Fibroblast of skin of back (primary cell): Measurements from ENCODE around the gene PPP2R1B. TPM values are rescaled to one million over a fixed set of nuclear protein-coding genes. Genes with fewer than 3 reads are reported as not detected.
A peak's percentile ranks its signal among the peaks of the same experiment; 100 is the strongest.
"Not testable (repeated sequence)": the region's sequence is repeated elsewhere in the genome, so short reads cannot be mapped to it uniquely, and the experiment has no call there.

ENCODE experiments used
- DNase-seq: peaks from one replicate; pipeline ENCODE4 v3.0.0-alpha.2; 2013
- polyA plus RNA-seq, 2 experiments: library from polyadenylated mRNA; unstranded; fragments of 120-200 nt; gene quantifications; one replicate each; pipeline ENCODE4 v1.2.1, GENCODE V29; 2013; ENCODE audit not compliant: insufficient read length in 2 of 2

The PPP2R1B gene
- 21.1 TPM for polyA plus RNA-seq (2013, experiment 1 of 2; ENCODE audit: insufficient read length)
- polyA plus RNA-seq (2013, experiment 2 of 2; ENCODE audit: insufficient read length), result 13.9 TPM

- DNase-seq, result peak; percentile 66
These were observed at the start of gene PPP2R1B for GRCh38 chr11:111765984-111766833. TSS of gene PPP2R1B (minus strand) at chr11:111766389. CDS start at chr11:111766361, 28 bp downstream.

GRCh38 chr11:111815489-111815888, 49.3 kb upstream of the PPP2R1B start:
- no peak for DNase-seq

- peak; percentile 73 for DNase-seq
These were observed 48.5 kb upstream of the PPP2R1B start for GRCh38 chr11:111814557-111815320.

- DNase-seq, result no peak
These were observed 47.9 kb upstream of the PPP2R1B start for GRCh38 chr11:111814106-111814505.

DNA sequence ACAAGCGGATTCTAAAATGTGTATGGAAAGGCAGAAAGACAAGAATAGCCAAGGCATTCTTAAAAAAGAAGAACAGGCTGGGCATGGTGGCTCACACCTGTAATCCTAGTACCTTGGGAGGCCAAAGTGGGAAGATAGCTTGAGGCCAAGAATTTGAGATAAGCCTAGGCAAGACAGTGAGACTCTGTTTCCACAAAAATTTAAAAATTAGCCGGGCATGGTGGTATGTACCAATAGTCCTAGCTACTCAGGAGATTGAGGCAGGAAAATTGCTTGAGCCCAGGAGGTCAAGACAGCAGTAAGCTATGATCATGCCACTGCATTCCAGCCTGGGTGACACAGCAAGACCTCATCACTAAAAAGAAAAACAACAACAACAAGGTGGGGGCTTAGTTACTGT, 46.0 kb upstream of the PPP2R1B start:
- no peak for DNase-seq

DNA sequence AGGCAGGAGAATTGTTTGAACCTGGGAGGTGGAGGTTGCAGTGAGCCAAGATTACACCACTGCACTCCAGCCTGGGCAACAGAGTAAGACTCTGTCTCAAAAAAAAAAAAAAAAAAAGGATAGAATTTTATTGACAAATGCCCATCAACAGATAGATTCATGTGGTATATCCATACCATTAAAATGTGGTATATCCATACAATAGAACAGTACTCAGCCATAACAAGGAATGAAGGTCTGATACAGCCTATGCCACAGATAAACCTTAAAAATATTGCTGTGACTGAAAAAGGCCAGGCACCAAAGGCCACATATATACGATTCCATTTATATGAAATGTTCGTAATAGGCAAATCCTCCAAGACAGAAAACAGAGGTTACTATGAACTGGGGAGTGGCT, 45.3 kb upstream of the PPP2R1B start:
- no peak for DNase-seq

GRCh38 chr11:111808834-111809233, 42.6 kb upstream of the PPP2R1B start:
- DNase-seq, result no peak

DNA sequence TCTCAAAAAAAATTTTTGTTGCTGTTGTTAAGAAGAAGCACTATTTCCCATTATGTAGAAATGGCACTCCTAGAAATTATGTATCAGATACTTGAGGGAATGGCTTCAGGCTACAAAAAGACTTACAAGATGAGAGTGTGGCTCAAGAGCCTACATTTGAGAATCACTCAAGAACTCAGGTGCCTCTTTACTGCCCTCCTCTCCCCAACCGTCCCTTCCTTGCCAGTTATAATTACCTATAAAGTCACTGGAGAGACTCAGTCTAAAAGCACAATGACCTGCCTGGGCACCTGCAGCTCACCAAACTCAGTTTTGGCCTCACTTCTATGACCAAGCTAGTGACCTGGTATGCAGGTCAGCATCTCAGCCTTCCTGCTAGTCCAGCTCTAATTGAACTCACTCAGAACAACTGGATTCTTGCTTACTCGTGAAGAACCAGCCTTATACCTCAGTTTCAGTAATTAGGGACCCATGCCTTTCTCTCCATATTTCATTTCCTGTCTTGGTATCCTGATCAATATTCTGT, 41.9 kb upstream of the PPP2R1B start:
- no peak for DNase-seq

- DNase-seq, result no peak
These were observed 40.9 kb upstream of the PPP2R1B start for GRCh38 chr11:111807076-111807475.

DNA sequence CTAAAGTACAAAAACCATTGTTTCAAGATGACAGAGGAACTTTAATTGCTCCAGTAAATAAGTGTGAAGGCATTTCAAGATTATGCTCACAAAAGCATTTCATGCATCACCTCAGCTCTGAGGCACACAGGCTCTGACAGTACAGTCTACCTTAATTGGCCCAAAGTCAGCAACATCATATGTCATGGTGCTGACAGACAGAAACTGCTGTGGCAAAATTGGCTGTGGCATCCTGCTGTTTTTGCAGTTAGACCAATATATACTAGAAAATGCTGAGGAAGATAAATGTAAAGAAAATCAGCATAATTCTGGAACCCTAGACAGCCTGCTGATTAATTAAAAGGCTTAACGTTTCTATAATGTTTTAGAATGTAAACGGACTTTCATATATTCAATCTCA, 34.9 kb upstream of the PPP2R1B start:
- DNase-seq, result no peak

- DNase-seq, result no peak
These were observed 32.1 kb upstream of the PPP2R1B start for GRCh38 chr11:111798279-111798678.

GRCh38 chr11:111797145-111797581, 31.0 kb upstream of the PPP2R1B start:
- peak; percentile 31 for DNase-seq

- no peak for DNase-seq
These were observed 30.5 kb upstream of the PPP2R1B start for GRCh38 chr11:111796696-111797095.

- peak; percentile 22 for DNase-seq
These were observed 29.3 kb upstream of the PPP2R1B start for GRCh38 chr11:111795334-111795985.

DNA sequence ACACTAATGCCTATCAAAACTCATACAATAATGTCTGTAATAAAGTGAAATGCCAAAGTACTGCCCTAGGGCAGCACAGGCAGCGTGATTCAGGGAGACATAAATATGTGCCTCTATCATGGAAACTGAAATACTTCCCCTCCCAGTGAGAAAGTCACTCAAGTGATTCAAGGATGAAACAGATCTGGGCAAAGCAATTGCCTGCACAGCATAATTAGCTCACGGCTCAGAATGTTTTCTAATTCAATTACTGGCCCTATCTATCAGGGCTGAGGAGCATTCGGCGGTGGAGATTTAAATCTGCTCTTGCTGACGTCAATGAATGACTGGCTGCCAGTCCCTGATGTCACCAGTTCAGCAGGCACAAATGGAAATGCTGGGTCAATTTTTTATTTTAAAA, 27.7 kb upstream of the PPP2R1B start:
- DNase-seq, result peak; percentile 16

DNA sequence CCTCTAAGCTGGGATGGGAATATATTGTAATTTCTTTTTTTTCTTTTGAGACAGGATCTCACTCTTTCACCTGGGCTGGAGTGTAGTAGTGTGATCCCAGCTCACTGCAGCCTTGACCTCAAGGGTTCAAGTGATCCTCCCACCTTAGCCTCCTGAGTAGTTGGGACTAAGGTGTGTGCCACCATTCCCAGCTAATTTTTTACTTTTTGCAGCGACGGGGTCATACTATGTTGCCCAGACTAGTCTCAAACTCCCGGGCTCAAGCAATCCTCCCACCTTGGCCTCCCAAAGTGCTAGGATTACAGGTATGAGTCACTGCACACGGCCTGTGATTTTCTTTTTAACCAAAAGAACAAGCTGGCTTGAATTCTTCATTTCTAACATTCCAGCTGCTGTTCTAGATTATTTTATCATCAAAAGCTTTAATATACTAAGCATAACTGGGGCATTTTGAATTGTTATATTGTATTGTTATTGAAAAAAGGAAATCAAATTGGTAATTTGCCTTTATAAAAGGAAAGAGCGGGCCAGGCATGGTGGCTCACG, 26.8 kb upstream of the PPP2R1B start:
- no peak for DNase-seq

- DNase-seq, result no peak
These were observed 26.1 kb upstream of the PPP2R1B start for GRCh38 chr11:111792314-111792713.

GRCh38 chr11:111788464-111788863, 22.3 kb upstream of the PPP2R1B start:
- DNase-seq, result no peak

- DNase-seq, result no peak
These were observed 21.9 kb upstream of the PPP2R1B start for GRCh38 chr11:111788051-111788450.

DNA sequence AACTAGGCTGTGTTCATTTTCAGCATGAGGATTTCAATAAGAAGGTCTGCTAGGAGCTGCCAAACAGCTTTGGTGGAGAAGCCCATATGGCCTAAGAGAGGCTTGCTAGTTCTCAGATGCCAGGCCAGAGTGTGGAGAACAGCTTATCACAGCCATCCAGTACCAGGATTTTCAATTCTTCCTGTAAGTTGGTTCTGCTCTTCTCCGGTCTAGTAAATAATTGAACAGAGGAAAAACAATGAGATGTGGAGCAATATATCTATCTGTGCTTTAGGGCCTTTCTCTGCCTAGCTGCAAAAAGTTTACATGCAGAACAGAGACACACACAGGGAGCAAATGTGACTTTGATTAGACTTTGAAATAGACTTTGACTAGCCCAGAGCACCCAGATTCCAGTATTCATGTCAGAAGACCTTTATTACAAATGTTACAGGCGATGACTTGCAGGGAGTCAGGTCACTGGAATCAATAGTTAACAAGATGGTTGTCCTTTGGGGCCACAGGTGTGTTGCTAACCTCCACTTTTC, 19.8 kb upstream of the PPP2R1B start:
- no peak for DNase-seq

DNA sequence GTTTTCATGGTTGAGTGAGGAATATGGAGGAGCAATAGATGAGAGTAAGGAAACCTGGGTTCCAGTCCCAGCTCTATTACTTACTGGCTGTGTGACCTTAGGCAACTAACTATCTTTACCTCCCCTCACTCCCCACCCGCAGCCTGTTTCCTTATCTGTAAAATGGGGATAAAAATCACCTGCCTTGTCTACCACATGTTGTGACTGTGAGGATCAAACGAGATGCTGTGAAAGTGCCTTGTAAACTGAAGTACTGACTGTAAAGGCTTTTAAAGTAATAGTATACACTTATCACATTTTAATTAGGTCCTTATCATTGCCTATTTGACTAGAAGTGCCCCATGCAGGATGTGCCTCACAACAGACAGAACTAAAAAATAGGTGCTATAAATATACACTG, 18.9 kb upstream of the PPP2R1B start:
- no peak for DNase-seq

- not testable (repeated sequence) for DNase-seq
These were observed 18.1 kb upstream of the PPP2R1B start for GRCh38 chr11:111784311-111784710.
